ENCODE results near the gene ACBD4.

Gene ACBD4, protein sequence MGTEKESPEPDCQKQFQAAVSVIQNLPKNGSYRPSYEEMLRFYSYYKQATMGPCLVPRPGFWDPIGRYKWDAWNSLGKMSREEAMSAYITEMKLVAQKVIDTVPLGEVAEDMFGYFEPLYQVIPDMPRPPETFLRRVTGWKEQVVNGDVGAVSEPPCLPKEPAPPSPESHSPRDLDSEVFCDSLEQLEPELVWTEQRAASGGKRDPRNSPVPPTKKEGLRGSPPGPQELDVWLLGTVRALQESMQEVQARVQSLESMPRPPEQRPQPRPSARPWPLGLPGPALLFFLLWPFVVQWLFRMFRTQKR

DNA sequence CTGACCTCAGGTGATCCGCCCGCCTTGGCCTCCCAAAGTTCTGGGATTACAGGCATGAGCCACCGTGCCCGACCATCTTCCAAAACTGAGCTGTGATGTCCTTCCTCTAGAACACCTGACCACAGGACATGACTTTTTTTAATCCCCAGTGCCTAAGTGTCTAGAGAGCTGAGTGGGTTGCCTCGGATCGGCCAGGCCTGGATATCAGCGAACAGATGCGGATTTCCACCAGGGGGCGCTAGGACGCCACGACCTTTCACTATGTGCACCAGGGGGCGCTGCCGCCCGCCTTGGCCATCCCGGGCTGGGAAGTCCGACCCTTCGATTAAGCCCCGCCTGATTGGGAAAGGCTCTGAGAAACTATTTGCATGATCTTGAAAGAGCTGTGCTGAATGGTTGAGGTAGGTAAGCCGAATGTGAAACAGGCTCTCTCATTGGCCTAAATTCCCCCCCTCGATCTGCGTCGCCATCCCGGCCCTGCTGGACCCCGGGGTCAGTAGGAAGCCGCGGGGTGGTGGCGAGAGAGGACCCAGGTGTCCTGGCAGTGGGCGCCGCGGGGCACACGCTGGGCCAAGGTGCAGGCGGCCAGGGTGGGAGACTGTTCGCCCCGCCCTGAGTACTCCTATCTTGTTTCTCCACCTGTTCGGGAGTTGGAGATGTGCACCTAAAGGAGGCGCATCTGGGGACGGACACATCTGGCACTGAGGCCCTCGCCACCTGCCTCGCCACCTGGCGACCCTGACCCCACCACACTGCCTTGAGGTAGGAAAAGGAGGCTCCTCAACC is at the start of gene ACBD4:
TSS of gene ACBD4 (plus strand) at position 496 of the 786 bp plus-strand sequence. CDS start 458 bp downstream, outside the sequence.
- TF ChIP-seq, protein P1, sequence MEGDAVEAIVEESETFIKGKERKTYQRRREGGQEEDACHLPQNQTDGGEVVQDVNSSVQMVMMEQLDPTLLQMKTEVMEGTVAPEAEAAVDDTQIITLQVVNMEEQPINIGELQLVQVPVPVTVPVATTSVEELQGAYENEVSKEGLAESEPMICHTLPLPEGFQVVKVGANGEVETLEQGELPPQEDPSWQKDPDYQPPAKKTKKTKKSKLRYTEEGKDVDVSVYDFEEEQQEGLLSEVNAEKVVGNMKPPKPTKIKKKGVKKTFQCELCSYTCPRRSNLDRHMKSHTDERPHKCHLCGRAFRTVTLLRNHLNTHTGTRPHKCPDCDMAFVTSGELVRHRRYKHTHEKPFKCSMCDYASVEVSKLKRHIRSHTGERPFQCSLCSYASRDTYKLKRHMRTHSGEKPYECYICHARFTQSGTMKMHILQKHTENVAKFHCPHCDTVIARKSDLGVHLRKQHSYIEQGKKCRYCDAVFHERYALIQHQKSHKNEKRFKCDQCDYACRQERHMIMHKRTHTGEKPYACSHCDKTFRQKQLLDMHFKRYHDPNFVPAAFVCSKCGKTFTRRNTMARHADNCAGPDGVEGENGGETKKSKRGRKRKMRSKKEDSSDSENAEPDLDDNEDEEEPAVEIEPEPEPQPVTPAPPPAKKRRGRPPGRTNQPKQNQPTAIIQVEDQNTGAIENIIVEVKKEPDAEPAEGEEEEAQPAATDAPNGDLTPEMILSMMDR (IDR thresholded peaks at IDR 0.05), result peak; percentile 99
- H3K4me1 ChIP-seq (ENCODE audit: control insufficient read depth in 1 of 2, insufficient read depth in 1 of 2, low read depth in 1 of 2, low read length in 1 of 2), result peaks cover 24 to 29% of the 10 kb centered on the region in 2 experiments
- peak within 1 kb of the TSS; percentile 62 for H3K27ac ChIP-seq
- H3K36me3 ChIP-seq, result no peaks in the 10 kb centered on the region
- H3K9me3 ChIP-seq, result no peaks in the 10 kb centered on the region
- H3K27me3 ChIP-seq, result peaks cover 7% of the 10 kb centered on the region
- peak within 1 kb of the TSS; percentile 63 for H3K4me3 ChIP-seq (ENCODE audit: low read depth in 1 of 2, low read length in 1 of 2)

DNA sequence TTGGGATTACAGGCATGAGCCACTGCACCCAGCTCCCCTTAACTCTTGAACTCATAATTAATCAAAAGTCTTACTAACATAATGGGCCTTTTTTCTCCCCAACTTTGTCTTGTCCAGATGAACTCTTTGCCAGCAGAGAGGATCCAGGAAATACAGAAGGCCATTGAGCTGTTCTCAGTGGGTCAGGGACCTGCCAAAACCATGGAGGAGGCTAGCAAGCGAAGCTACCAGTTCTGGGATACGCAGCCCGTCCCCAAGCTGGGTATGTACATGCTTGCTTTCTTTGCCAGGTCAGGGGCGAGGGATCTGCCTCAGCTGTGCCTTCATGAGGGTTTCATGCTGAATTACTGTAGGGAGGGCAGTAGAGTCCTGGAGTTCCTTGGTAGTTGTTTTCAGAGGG is 49.1 kb upstream of the ACBD4 start:
- TF ChIP-seq, protein P1 (IDR thresholded peaks at IDR 0.05), result no peak
- Histone ChIP-seq H3K4me1 (ENCODE audit: control insufficient read depth in 1 of 2, insufficient read depth in 1 of 2, low read depth in 1 of 2, low read length in 1 of 2) (no peaks in the 10 kb centered on the region), H3K9me3 (no peaks in the 10 kb centered on the region), H3K36me3 (peaks cover 92% of the 10 kb centered on the region), H3K27me3 (no peaks in the 10 kb centered on the region), H3K4me3 (ENCODE audit: low read depth in 1 of 2, low read length in 1 of 2) (no peak overlapping the region), H3K27ac (no peak overlapping the region)

GRCh38 chr17:45086865-45087503 is 48.5 kb upstream of the ACBD4 start:
- Histone ChIP-seq H3K4me1 (ENCODE audit: control insufficient read depth in 1 of 2, insufficient read depth in 1 of 2, low read depth in 1 of 2, low read length in 1 of 2) (no peaks in the 10 kb centered on the region), H3K36me3 (peaks cover 94% of the 10 kb centered on the region), H3K4me3 (ENCODE audit: low read depth in 1 of 2, low read length in 1 of 2) (no peak overlapping the region), H3K9me3 (no peaks in the 10 kb centered on the region), H3K27me3 (no peaks in the 10 kb centered on the region), H3K27ac (no peak overlapping the region)
- TF ChIP-seq, protein P1 (IDR thresholded peaks at IDR 0.05), result no peak

DNA sequence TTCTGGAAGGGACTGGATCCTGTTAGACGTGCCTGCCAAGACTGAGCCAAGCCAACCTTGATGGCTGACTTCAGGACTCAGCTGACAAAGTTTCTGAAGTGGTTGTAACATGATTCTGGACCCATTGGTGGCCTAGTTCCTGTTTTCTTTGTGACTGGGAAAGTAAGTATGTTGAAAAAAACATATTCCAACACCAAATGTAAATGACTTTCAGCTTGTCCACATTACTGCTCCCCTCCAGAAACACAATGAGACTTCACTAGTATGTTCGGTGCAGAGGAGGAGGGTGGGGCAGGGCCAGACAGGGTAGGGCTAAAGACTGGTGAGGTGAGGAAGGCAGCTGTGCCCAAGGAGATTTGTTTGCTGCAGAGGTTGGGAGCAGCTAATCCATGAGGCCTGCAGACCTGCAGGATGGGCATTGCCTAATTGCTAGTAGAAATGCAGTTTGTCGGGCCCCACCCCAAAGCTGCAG is 47.9 kb upstream of the ACBD4 start:
- Histone ChIP-seq H3K36me3 (peaks cover 93% of the 10 kb centered on the region), H3K27ac (no peak overlapping the region), H3K9me3 (no peaks in the 10 kb centered on the region), H3K27me3 (no peaks in the 10 kb centered on the region), H3K4me1 (ENCODE audit: control insufficient read depth in 1 of 2, insufficient read depth in 1 of 2, low read depth in 1 of 2, low read length in 1 of 2) (no peaks in the 10 kb centered on the region), H3K4me3 (ENCODE audit: low read depth in 1 of 2, low read length in 1 of 2) (no peak overlapping the region)
- TF ChIP-seq, protein P1 (IDR thresholded peaks at IDR 0.05), result no peak

GRCh38 chr17:45087978-45088377 is 47.5 kb upstream of the ACBD4 start:
- no peaks in the 10 kb centered on the region for H3K27me3 ChIP-seq
- peaks cover 92% of the 10 kb centered on the region for H3K36me3 ChIP-seq
- TF ChIP-seq, protein P1 (IDR thresholded peaks at IDR 0.05), result no peak
- no peaks in the 10 kb centered on the region for H3K9me3 ChIP-seq
- H3K4me3 ChIP-seq (ENCODE audit: low read depth in 1 of 2, low read length in 1 of 2), result no peak overlapping the region
- H3K4me1 ChIP-seq (ENCODE audit: control insufficient read depth in 1 of 2, insufficient read depth in 1 of 2, low read depth in 1 of 2, low read length in 1 of 2), result no peaks in the 10 kb centered on the region
- no peak overlapping the region for H3K27ac ChIP-seq

All from neutrophil (primary cell).